ENCODE measurements around the gene TMEM202. TPM values are rescaled to one million over a fixed set of nuclear protein-coding genes. Genes with fewer than 3 reads are reported as not detected.

The TMEM202 gene
- polyA plus RNA-seq, 3 donors: not detected

- no peaks in the 10 kb centered on the region for H3K36me3 ChIP-seq (replicated peaks in 1 of 2; ENCODE audit: control insufficient read depth in 1 of 2, insufficient read depth in 2 of 2, low read length in 2 of 2)
- intact Hi-C loops (cut with micrococcal nuclease): no loop called here
- no CpG with 5 or more reads among the region's 1 CpG for WGBS (ENCODE audit: insufficient coverage)
Observed at GRCh38 chr15:72445426-72445825, 47.3 kb downstream of the TMEM202 start.

GRCh38 chr15:72450805-72451204 lies 52.7 kb downstream of the TMEM202 start:
- peaks cover 0 to 4% of the 10 kb centered on the region in 2 donors for H3K27me3 ChIP-seq (ENCODE audit: control insufficient read depth in 2 of 2, insufficient read depth in 2 of 2, low read length in 2 of 2)
- no peak overlapping the region for H3K27ac ChIP-seq (ENCODE audit: low read depth in 1 of 2, low read length in 2 of 2)
- Mint-ChIP-seq H3K4me3 (no peak overlapping the region), H3K36me3 (no peaks in the 10 kb centered on the region), H3K27ac (no peak overlapping the region), H3K27me3 (ENCODE audit: low read depth in 3 of 3) (peaks cover 10 to 13% (median 10%) of the 10 kb centered on the region in 3 donors), H3K9me3 (peaks cover 0 to 2% (median 0%) of the 10 kb centered on the region in 7 donors), H3K4me1 (peaks cover 2% of the 10 kb centered on the region)
- H4K20me1 ChIP-seq (ENCODE audit: insufficient read depth, low read length): no peaks in the 10 kb centered on the region
- no peak overlapping the region for H2AFZ ChIP-seq (ENCODE audit: insufficient read depth, low read depth, low read length, poor library complexity, severe bottlenecking)
- TF ChIP-seq CTCF (IDR thresholded peaks at IDR 0.05): no peak
- H3K4me3 ChIP-seq (replicated peaks in 1 of 3; ENCODE audit: low read depth in 2 of 3, low read length in 3 of 3): no peak overlapping the region
- no peak overlapping the region for H3K4me2 ChIP-seq (replicated peaks; ENCODE audit: extremely low read depth, low read length, poor library complexity, severe bottlenecking)
- H3K9me3 ChIP-seq (replicated peaks in 1 of 2; ENCODE audit: control insufficient read depth in 1 of 2, insufficient read depth in 1 of 2, low read length in 2 of 2): no peaks in the 10 kb centered on the region
- H3K9ac ChIP-seq (ENCODE audit: insufficient read depth, low read length, poor library complexity, severe bottlenecking): no peak overlapping the region
- intact Hi-C loops (cut with micrococcal nuclease): no loop called here
- no peaks in the 10 kb centered on the region for H3K36me3 ChIP-seq (replicated peaks in 1 of 2; ENCODE audit: control insufficient read depth in 1 of 2, insufficient read depth in 2 of 2, low read length in 2 of 2)
- no peaks in the 10 kb centered on the region for H3K4me1 ChIP-seq (ENCODE audit: control insufficient read depth in 1 of 2, insufficient read depth in 2 of 2, low read length in 2 of 2)
- no peak for DNase-seq
- H3K79me2 ChIP-seq (ENCODE audit: insufficient read depth, low read length): no peaks in the 10 kb centered on the region
- WGBS (ENCODE audit: insufficient coverage): 89% methylated on average over 5 of the region's 6 CpGs

More at GRCh38 chr15:72445426-72445825, 47.3 kb downstream of the TMEM202 start:
- Histone ChIP-seq H3K4me2 (replicated peaks; ENCODE audit: extremely low read depth, low read length, poor library complexity, severe bottlenecking) (no peak overlapping the region), H3K9me3 (replicated peaks in 1 of 2; ENCODE audit: control insufficient read depth in 1 of 2, insufficient read depth in 1 of 2, low read length in 2 of 2) (no peaks in the 10 kb centered on the region), H3K27ac (ENCODE audit: low read depth in 1 of 2, low read length in 2 of 2) (no peak overlapping the region), H4K20me1 (ENCODE audit: insufficient read depth, low read length) (no peaks in the 10 kb centered on the region), H3K9ac (ENCODE audit: insufficient read depth, low read length, poor library complexity, severe bottlenecking) (no peak overlapping the region), H3K4me1 (ENCODE audit: control insufficient read depth in 1 of 2, insufficient read depth in 2 of 2, low read length in 2 of 2) (no peaks in the 10 kb centered on the region), H3K79me2 (ENCODE audit: insufficient read depth, low read length) (no peaks in the 10 kb centered on the region), H2AFZ (ENCODE audit: insufficient read depth, low read depth, low read length, poor library complexity, severe bottlenecking) (no peak overlapping the region), H3K27me3 (ENCODE audit: control insufficient read depth in 2 of 2, insufficient read depth in 2 of 2, low read length in 2 of 2) (no peaks in the 10 kb centered on the region), H3K4me3 (replicated peaks in 1 of 3; ENCODE audit: low read depth in 2 of 3, low read length in 3 of 3) (no peak overlapping the region)
- no peak for TF ChIP-seq CTCF (IDR thresholded peaks at IDR 0.05)
- peaks cover 0 to 10% (median 5%) of the 10 kb centered on the region in 7 donors for H3K9me3 Mint-ChIP-seq
- DNase-seq: no peak
- H3K27ac Mint-ChIP-seq: no peak overlapping the region
- no peaks in the 10 kb centered on the region for H3K36me3 Mint-ChIP-seq
- no peak overlapping the region for H3K4me3 Mint-ChIP-seq
- peaks cover 6 to 15% (median 10%) of the 10 kb centered on the region in 3 donors for H3K27me3 Mint-ChIP-seq (ENCODE audit: low read depth in 3 of 3)
- H3K4me1 Mint-ChIP-seq: no peaks in the 10 kb centered on the region
